Mesendoderm (in vitro differentiated cells): ENCODE results near the gene GRIK4.

ENCODE experiments used
- DNase-seq: peaks from one replicate; pipeline ENCODE4 v3.0.0; 2013
- H2AK5ac ChIP-seq: 2 replicates; pipeline ENCODE4 v1.6.1; 2013; ENCODE audit warnings: low read length, inconsistent platforms
- H2BK120ac ChIP-seq: 2 replicates; pipeline ENCODE4 v1.6.1; 2013; ENCODE audit warnings: low read depth, mild to moderate bottlenecking, low read length, moderate library complexity, mixed read lengths
- H2BK15ac ChIP-seq: replicated peaks from 2 replicates; pipeline ENCODE4 v1.6.1; 2013; ENCODE audit warnings: low read depth, mild to moderate bottlenecking, moderate library complexity
- H2BK5ac ChIP-seq: 2 replicates; pipeline ENCODE4 v1.6.1; 2013; ENCODE audit warnings: low read length, inconsistent platforms
- H3K18ac ChIP-seq: 2 replicates; pipeline ENCODE4 v1.6.1; 2013; ENCODE audit warnings: mild to moderate bottlenecking, low read length, mixed read lengths
- H3K23ac ChIP-seq: one replicate; pipeline ENCODE4 v1.6.1; 2013; ENCODE audit warnings: low read length
- H3K27ac ChIP-seq: 2 replicates; pipeline ENCODE4 v1.5.1; 2013; ENCODE audit warnings: low read depth, mild to moderate bottlenecking, inconsistent platforms, low read length, moderate library complexity
- H3K27me3 ChIP-seq: 2 replicates; pipeline ENCODE4 v1.6.1; 2013; ENCODE audit warnings: low read length, control low read depth, mild to moderate bottlenecking, inconsistent platforms; ENCODE audit not compliant: insufficient read depth, poor library complexity
- H3K36me3 ChIP-seq: 2 replicates; pipeline ENCODE4 v1.6.1; 2013; ENCODE audit warnings: low read length, inconsistent platforms; ENCODE audit not compliant: control insufficient read depth, insufficient read depth
- H3K4ac ChIP-seq: one replicate; pipeline ENCODE4 v1.6.1; 2013; ENCODE audit warnings: low read depth, mild to moderate bottlenecking, low read length, moderate library complexity
- H3K4me1 ChIP-seq: 2 replicates; pipeline ENCODE4 v1.6.1; 2013; ENCODE audit warnings: low read depth, low read length, inconsistent platforms; ENCODE audit not compliant: control insufficient read depth
- H3K4me2 ChIP-seq: 2 replicates; pipeline ENCODE4 v1.6.1; 2013; ENCODE audit warnings: low read length
- H3K4me3 ChIP-seq: 2 replicates; pipeline ENCODE4 v1.5.1; 2013; ENCODE audit warnings: mild to moderate bottlenecking, low read length
- H3K56ac ChIP-seq: one replicate; pipeline ENCODE4 v1.6.1; 2013; ENCODE audit warnings: low read length
- H3K79me1 ChIP-seq: 2 replicates; pipeline ENCODE4 v1.6.1; 2013; ENCODE audit warnings: low read length, inconsistent platforms
- H3K79me2 ChIP-seq: 2 replicates; pipeline ENCODE4 v1.6.1; 2013; ENCODE audit warnings: mild to moderate bottlenecking, low read length; ENCODE audit not compliant: control insufficient read depth, insufficient read depth
- H3K9ac ChIP-seq: 2 replicates; pipeline ENCODE4 v1.6.1; 2013; ENCODE audit warnings: low read length, inconsistent platforms
- H4K5ac ChIP-seq: one replicate; pipeline ENCODE4 v1.6.1; 2013; ENCODE audit warnings: low read length
- H4K8ac ChIP-seq: one replicate; pipeline ENCODE4 v1.6.1; 2013; ENCODE audit warnings: low read depth, mild to moderate bottlenecking, control low read depth, low read length, moderate library complexity
- WGBS: extraction: QIAGEN DNeasy Blood & Tissue Kit; methylation state at CpG from one replicate; pipeline ENCODE4 v1.1.7; 2013; ENCODE audit warnings: low lambda C conversion rate, missing lambda C conversion rate; ENCODE audit not compliant: insufficient coverage; ENCODE audit errors: extremely low coverage; 5-methylcytosine and 5-hydroxymethylcytosine counted together

GRIK4 gene

DNA sequence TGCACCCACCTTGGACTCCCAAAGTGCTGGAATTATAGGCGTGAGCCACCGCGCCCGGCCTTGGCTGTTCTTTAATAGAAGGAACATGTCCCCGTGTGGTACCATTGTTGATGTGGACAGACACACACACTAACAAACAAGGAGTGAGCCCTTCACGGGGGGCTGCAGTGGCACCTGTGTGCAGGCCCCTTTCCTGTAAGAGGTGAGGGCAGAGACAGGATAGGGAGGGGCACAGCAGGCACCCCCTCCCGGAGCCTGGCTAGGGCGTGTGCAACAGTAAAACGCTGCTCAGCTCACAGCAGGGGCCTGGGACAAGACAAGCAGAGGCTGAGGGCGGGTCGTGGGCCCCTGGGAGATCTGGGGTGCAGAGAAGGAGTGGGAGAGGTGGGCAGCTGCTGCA lies 37.8 kb downstream of the GRIK4 start:
- Histone ChIP-seq H3K18ac (no peak overlapping the region), H4K5ac (no peak overlapping the region), H3K56ac (no peak overlapping the region), H3K27me3 (no peaks in the 10 kb centered on the region), H3K27ac (no peak overlapping the region), H3K23ac (no peak overlapping the region), H2BK120ac (no peak overlapping the region), H3K79me1 (no peaks in the 10 kb centered on the region), H3K79me2 (no peaks in the 10 kb centered on the region), H3K4ac (no peak overlapping the region), H4K8ac (no peak overlapping the region), H3K9ac (no peak overlapping the region), H2AK5ac (no peak overlapping the region), H3K36me3 (no peaks in the 10 kb centered on the region), H3K4me3 (no peak overlapping the region), H2BK15ac (no peak overlapping the region), H2BK5ac (no peak overlapping the region), H3K4me1 (no peaks in the 10 kb centered on the region), H3K4me2 (no peak overlapping the region)
- DNase-seq = no peak
- WGBS = no CpG with 5 or more reads among the region's 11 CpGs

DNA sequence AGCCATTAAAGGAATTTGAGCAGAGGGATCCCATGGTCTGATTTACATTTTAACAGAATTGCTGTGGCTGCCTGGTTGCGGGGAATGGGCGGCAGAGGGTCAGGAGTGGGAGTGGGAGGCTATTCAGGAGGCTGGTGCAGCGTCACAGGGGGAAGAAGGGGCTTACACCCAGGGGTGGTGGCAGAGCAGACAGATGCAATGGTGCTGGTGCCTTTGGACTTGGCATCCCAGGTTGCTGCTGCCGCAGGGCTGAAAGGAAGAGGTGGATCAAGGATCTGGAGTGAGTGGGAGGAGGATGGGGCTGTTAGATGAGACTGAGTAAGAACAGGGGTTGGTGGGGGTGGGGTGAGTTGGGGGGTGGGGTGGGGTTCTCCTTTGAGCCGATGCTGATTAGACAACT lies 38.5 kb downstream of the GRIK4 start:
- DNase-seq = no peak
- Histone ChIP-seq H2AK5ac (no peak overlapping the region), H4K5ac (no peak overlapping the region)

DNA sequence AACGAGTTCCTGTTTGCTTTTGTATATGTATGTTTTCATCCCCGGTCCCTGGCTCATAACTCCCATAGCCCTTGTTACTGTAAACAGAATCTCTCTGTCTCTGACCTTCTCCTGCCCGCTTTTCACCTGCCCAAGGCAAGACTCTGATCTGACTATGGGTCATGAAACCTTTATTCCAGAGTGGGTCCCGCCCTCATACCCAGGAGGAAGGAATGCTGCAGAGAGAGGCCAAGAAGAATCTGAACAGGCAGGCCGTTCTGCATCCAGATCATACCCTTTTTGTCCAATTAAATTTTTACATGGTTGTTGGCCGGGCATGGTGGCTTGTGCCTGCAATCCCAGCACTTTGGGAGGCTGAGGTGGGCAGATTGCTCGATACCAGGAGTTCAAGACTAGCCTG lies 39.6 kb downstream of the GRIK4 start:
- H3K4me3 ChIP-seq = no peak overlapping the region
- WGBS = no CpG with 5 or more reads among the region's 7 CpGs
- H3K27ac ChIP-seq = no peak overlapping the region
- H3K9ac ChIP-seq = no peak overlapping the region
- no peaks in the 10 kb centered on the region for H3K36me3 ChIP-seq
- no peaks in the 10 kb centered on the region for H3K27me3 ChIP-seq
- no peak overlapping the region for H2BK15ac ChIP-seq
- no peaks in the 10 kb centered on the region for H3K79me1 ChIP-seq
- no peak overlapping the region for H2AK5ac ChIP-seq
- H3K23ac ChIP-seq = no peak overlapping the region
- DNase-seq = no peak
- no peak overlapping the region for H3K18ac ChIP-seq
- H3K4me1 ChIP-seq = peaks cover 8% of the 10 kb centered on the region
- no peak overlapping the region for H3K4ac ChIP-seq
- H3K4me2 ChIP-seq = no peak overlapping the region
- no peaks in the 10 kb centered on the region for H3K79me2 ChIP-seq
- no peak overlapping the region for H2BK120ac ChIP-seq
- H4K5ac ChIP-seq = no peak overlapping the region
- no peak overlapping the region for H4K8ac ChIP-seq
- no peak overlapping the region for H3K56ac ChIP-seq
- no peak overlapping the region for H2BK5ac ChIP-seq

More for the DNA sequence above, 38.5 kb downstream of the GRIK4 start:
- no peak overlapping the region for H3K4ac ChIP-seq
- WGBS = no CpG with 5 or more reads among the region's 5 CpGs
- no peaks in the 10 kb centered on the region for H3K27me3 ChIP-seq
- no peaks in the 10 kb centered on the region for H3K79me1 ChIP-seq
- H3K4me1 ChIP-seq = peaks cover 3% of the 10 kb centered on the region
- no peak overlapping the region for H2BK5ac ChIP-seq
- H3K4me2 ChIP-seq = no peak overlapping the region
- H4K8ac ChIP-seq = no peak overlapping the region
- H3K18ac ChIP-seq = no peak overlapping the region
- H3K27ac ChIP-seq = no peak overlapping the region
- no peaks in the 10 kb centered on the region for H3K79me2 ChIP-seq
- H3K23ac ChIP-seq = no peak overlapping the region
- no peaks in the 10 kb centered on the region for H3K36me3 ChIP-seq
- no peak overlapping the region for H3K9ac ChIP-seq
- H2BK15ac ChIP-seq = no peak overlapping the region
- no peak overlapping the region for H2BK120ac ChIP-seq
- H3K4me3 ChIP-seq = no peak overlapping the region
- no peak overlapping the region for H3K56ac ChIP-seq

DNA sequence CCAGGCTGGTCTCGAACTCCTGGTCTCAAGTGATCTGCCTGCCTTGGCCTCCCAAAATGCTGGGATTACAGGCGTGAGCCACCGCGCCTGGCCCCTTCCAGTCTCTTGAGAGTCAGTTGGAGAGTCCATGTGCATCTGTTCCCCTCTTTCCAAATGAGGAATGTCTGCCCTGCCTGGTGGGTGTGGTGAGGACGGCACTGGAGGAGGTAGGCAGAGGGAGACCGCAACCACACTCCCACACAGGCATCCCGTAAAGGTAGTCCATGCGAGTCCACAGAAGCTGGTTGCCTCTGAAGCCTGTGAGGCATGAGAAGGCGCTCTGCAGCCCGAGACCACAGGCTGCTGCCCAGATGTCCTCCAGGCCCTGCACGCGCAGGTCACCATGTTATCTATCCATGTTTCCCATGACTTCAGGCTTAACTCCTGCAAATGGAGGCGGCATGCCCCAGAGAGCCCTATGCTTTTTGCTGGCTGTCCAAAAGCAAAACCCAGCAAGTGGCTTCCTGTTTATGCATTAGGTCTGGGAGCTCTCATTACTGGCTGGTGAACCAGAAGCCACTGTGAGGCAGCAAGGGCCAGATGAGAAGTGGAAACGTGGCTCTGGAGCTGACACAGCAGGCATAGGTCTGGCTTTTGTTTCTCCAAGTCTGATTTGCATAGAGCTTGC lies 43.4 kb downstream of the GRIK4 start:
- peak; percentile 73 for DNase-seq

DNA sequence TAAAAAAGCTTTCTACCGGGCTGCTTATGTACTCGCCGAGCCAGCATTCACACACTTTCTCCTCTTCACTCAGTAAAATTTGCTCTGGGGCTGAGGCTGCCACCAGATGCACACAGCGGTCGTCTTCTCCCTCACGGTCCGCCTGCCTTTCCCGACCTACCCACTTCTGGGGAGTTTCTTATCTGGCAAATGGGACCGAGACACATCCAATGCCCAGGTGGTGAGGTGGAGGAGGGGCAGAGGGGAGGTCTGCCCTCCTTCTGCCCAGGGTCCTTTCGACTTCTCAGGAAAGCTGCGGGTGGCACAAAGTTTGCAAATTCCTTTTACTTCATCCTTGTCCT lies 43.9 kb downstream of the GRIK4 start:
- H3K23ac ChIP-seq = no peak overlapping the region
- H3K27ac ChIP-seq = no peak overlapping the region
- no peak overlapping the region for H3K9ac ChIP-seq
- DNase-seq = no peak
- H2BK15ac ChIP-seq = no peak overlapping the region
- no peaks in the 10 kb centered on the region for H3K79me1 ChIP-seq
- no peak overlapping the region for H3K18ac ChIP-seq
- peaks cover 8% of the 10 kb centered on the region for H3K4me1 ChIP-seq
- no peaks in the 10 kb centered on the region for H3K27me3 ChIP-seq
- no CpG with 5 or more reads among the region's 11 CpGs for WGBS
- no peak overlapping the region for H2AK5ac ChIP-seq
- H3K4me2 ChIP-seq = no peak overlapping the region
- H2BK5ac ChIP-seq = no peak overlapping the region
- H3K56ac ChIP-seq = peak overlapping the region; percentile 30
- H3K4me3 ChIP-seq = no peak overlapping the region
- no peak overlapping the region for H3K4ac ChIP-seq
- H3K36me3 ChIP-seq = no peaks in the 10 kb centered on the region
- no peaks in the 10 kb centered on the region for H3K79me2 ChIP-seq
- H4K8ac ChIP-seq = no peak overlapping the region
- H2BK120ac ChIP-seq = no peak overlapping the region
- no peak overlapping the region for H4K5ac ChIP-seq

More for the DNA sequence above, 43.4 kb downstream of the GRIK4 start:
- Histone ChIP-seq H3K27me3 (no peaks in the 10 kb centered on the region), H4K5ac (no peak overlapping the region), H3K79me2 (no peaks in the 10 kb centered on the region), H4K8ac (no peak overlapping the region), H3K4ac (no peak overlapping the region), H3K27ac (no peak overlapping the region), H3K4me1 (peaks cover 8% of the 10 kb centered on the region), H3K79me1 (no peaks in the 10 kb centered on the region), H3K4me2 (no peak overlapping the region), H3K56ac (peak overlapping the region; percentile 65), H2AK5ac (no peak overlapping the region), H2BK15ac (no peak overlapping the region), H3K18ac (no peak overlapping the region), H2BK5ac (no peak overlapping the region), H2BK120ac (no peak overlapping the region), H3K4me3 (no peak overlapping the region), H3K23ac (no peak overlapping the region), H3K9ac (peak overlapping the region; percentile 13), H3K36me3 (no peaks in the 10 kb centered on the region)
- WGBS = no CpG with 5 or more reads among the region's 14 CpGs

DNA sequence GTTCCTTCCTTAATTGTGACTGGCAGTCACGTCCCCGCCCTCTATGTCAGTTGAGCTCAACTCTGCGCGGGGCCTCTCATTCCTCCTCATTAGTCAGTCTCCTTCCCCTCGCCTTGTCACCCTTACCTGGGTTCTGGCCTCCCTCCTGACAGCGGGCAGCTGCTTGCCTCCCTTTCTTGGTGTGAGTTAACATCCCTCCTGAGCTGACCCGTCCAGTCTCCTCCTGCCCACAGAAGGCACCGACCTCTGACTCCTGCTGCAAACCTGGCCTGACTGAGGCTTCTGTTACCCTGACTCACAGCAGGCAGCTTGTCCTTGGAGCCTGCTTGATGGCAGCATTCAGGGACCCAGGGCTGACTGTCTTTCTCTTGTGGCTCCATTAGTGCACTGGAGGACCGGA lies 45.2 kb downstream of the GRIK4 start:
- Histone ChIP-seq H3K4me2 (no peak overlapping the region), H3K4ac (no peak overlapping the region), H4K5ac (no peak overlapping the region), H2BK120ac (no peak overlapping the region), H2BK5ac (no peak overlapping the region), H2AK5ac (no peak overlapping the region), H3K79me1 (no peaks in the 10 kb centered on the region), H3K36me3 (no peaks in the 10 kb centered on the region), H4K8ac (no peak overlapping the region), H3K4me1 (peaks cover 8% of the 10 kb centered on the region), H3K27ac (no peak overlapping the region), H3K9ac (no peak overlapping the region), H3K56ac (no peak overlapping the region), H3K79me2 (no peaks in the 10 kb centered on the region), H3K18ac (no peak overlapping the region), H3K4me3 (no peak overlapping the region), H3K27me3 (no peaks in the 10 kb centered on the region), H3K23ac (no peak overlapping the region), H2BK15ac (no peak overlapping the region)
- DNase-seq = no peak
- WGBS = no CpG with 5 or more reads among the region's 9 CpGs
